IgD-negative memory B cell (primary cell): ENCODE data around the gene LRP8. TPM values are rescaled to one million over a fixed set of nuclear protein-coding genes. Genes with fewer than 3 reads are reported as not detected.
A peak's percentile ranks its signal among the peaks of the same experiment; 100 is the strongest.
"Not testable (repeated sequence)": the region's sequence is repeated elsewhere in the genome, so short reads cannot be mapped to it uniquely, and the experiment has no call there.

ENCODE experiments used
- H3K27ac Mint-ChIP-seq, 3 donors: one replicate each; pipeline ENCODE4 v1.8.0; 2020 to 2022; ENCODE audit warnings: mild to moderate bottlenecking in 3 of 3, mixed read lengths in 3 of 3, moderate library complexity in 1 of 3
- H3K27me3 Mint-ChIP-seq: one replicate; pipeline ENCODE4 v1.8.0; 2021; ENCODE audit warnings: mixed read lengths
- H3K36me3 Mint-ChIP-seq: one replicate; pipeline ENCODE4 v1.8.0; 2020; ENCODE audit warnings: mild to moderate bottlenecking, mixed read lengths
- H3K4me1 Mint-ChIP-seq, 3 donors: one replicate each; pipeline ENCODE4 v1.8.0; 2020 to 2022; ENCODE audit warnings: mixed read lengths in 3 of 3, mild to moderate bottlenecking in 1 of 3
- H3K4me3 Mint-ChIP-seq, 4 donors: one replicate each; pipeline ENCODE4 v1.8.0; 2020 to 2022; ENCODE audit warnings: mild to moderate bottlenecking in 4 of 4, mixed read lengths in 4 of 4, moderate library complexity in 3 of 4
- H3K9me3 Mint-ChIP-seq, 3 donors: one replicate each; pipeline ENCODE4 v1.8.0; 2020 to 2021; ENCODE audit warnings: mixed read lengths in 3 of 3, mild to moderate bottlenecking in 1 of 3
- polyA plus RNA-seq: library from polyadenylated mRNA; unstranded; fragments of 300-500 nt; fragmentation: Illumina TruSeq; gene quantifications from one replicate; pipeline ENCODE4 v1.2.3, GENCODE V29; 2021

LRP8 gene
- polyA plus RNA-seq, 1 donor from 2014 or later: 0.95 TPM

DNA sequence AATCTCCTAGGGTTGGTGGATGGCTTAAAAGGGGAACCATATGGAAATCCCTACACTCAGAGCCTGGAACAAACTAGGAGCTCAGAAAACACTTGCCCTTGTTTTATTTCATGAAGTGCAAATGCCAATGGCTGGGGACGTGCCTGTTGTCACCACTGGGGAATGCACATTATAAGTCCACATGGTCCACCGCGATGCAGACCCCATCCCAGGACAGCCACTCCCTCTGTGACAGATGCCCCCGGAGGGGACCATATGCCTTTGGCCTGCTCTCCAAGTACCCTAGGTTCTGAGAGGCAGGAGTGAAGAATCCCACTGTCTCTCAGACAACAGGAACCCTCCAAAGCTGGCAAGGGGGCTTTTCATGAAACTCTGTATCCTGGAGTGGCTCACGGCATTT is 42.3 kb downstream of the LRP8 start:
- no peaks in the 10 kb centered on the region for H3K4me1 Mint-ChIP-seq
- H3K9me3 Mint-ChIP-seq: no peaks in the 10 kb centered on the region
- no peak overlapping the region for H3K4me3 Mint-ChIP-seq
- H3K36me3 Mint-ChIP-seq: peaks cover 6% of the 10 kb centered on the region
- no peaks in the 10 kb centered on the region for H3K27me3 Mint-ChIP-seq
- no peak overlapping the region for H3K27ac Mint-ChIP-seq

DNA sequence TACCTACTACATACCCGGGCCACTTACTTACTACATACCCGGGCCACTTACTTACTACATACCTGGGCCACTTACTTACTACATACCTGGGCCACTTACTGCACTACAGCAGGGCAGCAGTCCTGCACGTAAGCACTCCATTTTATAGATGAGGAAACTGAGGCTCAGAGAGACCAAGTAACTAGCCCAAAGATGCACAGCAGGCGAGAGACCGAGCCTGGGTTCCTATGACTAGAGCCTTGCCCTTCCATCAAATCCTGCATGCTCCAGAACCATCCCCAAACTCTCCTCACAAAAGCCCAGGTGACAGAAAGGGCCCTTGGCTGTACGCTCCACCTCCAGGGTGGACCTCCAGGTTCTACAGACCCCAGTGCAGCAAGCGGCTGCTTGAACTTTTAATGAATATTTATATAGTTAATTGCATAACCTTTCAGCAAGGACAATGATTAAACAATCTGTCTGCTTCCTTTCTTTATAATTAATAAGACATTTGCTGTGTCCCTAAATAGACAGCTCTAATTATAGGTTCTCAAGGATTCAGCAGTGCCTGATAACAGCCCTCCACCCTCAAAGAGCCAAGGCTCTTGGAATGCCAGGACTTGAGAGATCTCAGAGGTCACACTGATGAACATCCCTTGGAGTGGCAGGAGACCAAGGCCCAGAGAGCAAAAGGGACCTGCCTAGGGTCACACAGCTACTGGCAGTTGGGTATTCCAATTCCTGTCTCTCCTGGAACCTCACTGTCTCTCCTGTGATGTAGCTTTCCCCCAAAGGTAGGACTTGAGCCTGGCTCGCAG is 43.4 kb downstream of the LRP8 start:
- H3K4me1 Mint-ChIP-seq: no peaks in the 10 kb centered on the region
- H3K4me3 Mint-ChIP-seq: no peak overlapping the region
- H3K36me3 Mint-ChIP-seq: peaks cover 6% of the 10 kb centered on the region
- no peaks in the 10 kb centered on the region for H3K9me3 Mint-ChIP-seq
- H3K27ac Mint-ChIP-seq: no peak overlapping the region
- no peaks in the 10 kb centered on the region for H3K27me3 Mint-ChIP-seq

DNA sequence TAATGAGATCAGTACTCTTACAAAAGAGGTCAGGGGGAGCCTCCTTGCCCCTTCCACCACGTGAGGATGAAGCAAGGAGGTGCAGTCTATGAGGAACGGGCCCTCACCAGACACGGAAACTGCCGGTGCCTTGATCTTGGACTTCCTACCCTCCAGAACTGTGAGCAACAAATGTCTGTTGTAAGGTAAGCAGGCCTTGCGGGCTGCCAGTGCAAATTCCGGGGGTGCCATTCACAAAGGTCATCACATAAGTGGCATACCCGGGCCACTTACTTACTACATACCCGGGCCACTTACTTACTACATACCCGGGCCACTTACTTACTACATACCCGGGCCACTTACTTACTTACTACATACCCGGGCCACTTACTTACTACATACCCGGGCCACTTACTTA is 44.7 kb downstream of the LRP8 start:
- H3K27ac Mint-ChIP-seq, H3K9me3 Mint-ChIP-seq, H3K4me1 Mint-ChIP-seq, H3K27me3 Mint-ChIP-seq, H3K36me3 Mint-ChIP-seq, H3K4me3 Mint-ChIP-seq: not testable (repeated sequence)

DNA sequence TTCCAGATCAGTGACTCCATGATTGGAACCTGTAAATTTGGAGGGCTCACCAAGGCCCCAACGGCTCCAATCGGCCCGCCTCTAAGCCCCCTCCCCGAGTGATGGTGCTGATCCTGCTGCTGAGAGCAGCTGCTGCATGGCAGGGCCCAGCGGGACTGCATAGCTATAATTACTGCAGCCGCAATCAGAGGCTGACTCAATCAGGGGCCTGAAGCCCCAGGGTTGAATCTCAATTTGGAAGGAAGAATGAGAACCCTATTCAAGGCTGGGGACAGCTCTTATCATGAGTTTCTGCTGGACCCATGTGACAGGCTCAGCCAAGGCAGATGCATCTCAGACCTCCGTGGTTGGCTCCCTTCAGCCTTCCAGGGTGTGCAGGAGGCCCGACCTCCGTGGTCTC is 46.7 kb downstream of the LRP8 start:
- Mint-ChIP-seq H3K36me3 (peaks cover 2% of the 10 kb centered on the region), H3K27ac (peak overlapping the region in 2 of 3 donors; percentile 39 to 64), H3K4me3 (no peak overlapping the region), H3K9me3 (no peaks in the 10 kb centered on the region), H3K27me3 (no peaks in the 10 kb centered on the region), H3K4me1 (peaks cover 0 to 3% (median 0%) of the 10 kb centered on the region in 3 donors)

DNA sequence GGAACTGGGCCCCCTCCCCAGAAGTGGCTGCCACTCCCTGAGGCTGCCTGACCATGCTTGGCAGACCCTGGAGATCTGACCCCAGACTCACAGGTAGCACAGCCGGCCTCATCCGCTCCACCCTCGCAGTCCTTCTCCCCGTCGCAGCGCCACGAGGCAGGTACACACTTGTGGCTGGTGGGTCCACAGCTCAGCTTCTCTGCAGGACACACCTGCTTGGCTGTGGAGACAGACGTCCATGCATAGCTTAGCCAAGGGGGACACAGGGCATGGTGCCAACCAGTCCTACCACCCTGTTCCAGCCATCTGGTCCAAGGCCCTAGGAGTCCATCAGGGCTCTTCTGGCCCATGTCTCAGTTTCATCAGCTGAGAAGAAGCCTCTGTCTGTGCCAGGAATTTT is 47.4 kb downstream of the LRP8 start:
- Mint-ChIP-seq H3K4me1 (peaks cover 0 to 3% (median 0%) of the 10 kb centered on the region in 3 donors), H3K9me3 (no peaks in the 10 kb centered on the region), H3K36me3 (peaks cover 2% of the 10 kb centered on the region), H3K27me3 (no peaks in the 10 kb centered on the region), H3K27ac (no peak overlapping the region), H3K4me3 (no peak overlapping the region)

DNA sequence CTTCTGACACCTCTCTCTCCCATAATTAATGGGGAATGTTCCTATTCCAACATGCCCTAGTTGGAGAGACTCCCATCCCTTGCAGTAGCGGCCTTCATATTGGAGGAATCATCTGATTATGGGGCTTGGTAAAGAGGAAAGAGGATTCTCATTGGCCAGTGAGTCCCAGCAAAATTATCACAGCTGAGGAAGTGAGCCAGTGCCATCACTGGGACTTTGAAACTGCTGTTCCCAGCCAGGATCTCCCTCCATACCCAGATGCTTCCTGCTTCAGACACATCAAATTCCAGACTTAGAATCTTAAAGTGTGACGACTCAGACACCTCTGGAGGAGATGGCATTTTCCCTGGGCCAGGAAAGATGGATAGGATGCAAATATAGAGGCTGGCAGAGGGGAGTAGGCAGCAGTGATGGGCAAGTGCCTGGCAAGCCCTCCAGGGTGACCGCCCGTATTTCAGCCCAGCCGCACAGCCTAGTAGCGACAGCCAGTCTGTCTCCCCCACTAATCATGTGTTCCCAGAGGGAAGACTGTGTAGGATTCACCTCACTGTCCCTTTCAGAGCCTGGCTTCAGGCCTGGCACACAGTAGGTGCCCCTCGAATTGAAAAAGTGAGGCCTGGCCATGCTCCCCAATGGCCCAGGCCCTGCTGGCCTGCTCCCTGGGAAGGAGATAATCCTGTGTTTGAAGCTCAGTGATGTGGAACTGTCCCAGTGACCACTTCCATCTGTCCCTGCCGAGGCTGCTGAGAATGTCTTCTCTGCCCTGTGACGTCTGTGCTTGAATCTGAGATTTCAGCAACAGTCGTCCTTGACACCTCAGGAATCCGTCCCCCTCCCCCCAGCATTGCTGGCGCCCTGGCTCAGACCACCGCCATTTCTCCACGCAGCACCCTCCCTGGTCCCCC is 48.3 kb downstream of the LRP8 start:
- Mint-ChIP-seq H3K36me3 (peaks cover 2% of the 10 kb centered on the region), H3K27ac (no peak overlapping the region), H3K4me3 (no peak overlapping the region), H3K27me3 (no peaks in the 10 kb centered on the region), H3K9me3 (no peaks in the 10 kb centered on the region), H3K4me1 (peaks cover 0 to 3% (median 0%) of the 10 kb centered on the region in 3 donors)

DNA sequence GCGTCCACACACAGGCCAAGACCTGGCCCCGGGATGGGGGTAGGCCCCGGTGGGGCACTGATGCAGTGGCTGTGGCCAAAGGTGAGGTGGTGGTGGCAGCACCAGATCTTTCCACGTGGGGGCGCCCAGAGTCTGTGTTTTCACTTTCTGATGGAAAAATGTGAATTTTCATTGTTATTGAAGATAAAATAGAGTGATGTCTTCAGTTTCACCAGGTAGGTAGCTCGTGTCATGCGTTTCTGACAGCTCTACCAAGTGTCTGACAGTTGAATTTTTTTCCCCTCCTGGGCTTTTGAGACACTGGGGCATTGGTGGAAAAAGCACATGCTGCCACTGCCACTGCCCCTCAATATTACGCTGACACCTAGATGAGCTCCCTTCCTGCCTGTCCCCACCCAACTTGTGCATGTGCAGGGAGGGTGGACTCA is 49.6 kb downstream of the LRP8 start:
- Mint-ChIP-seq H3K36me3 (peaks cover 2% of the 10 kb centered on the region), H3K4me1 (peaks cover 0 to 3% (median 0%) of the 10 kb centered on the region in 3 donors), H3K4me3 (peak overlapping the region in 1 of 4 donors; percentile 45), H3K9me3 (no peaks in the 10 kb centered on the region), H3K27me3 (no peaks in the 10 kb centered on the region), H3K27ac (no peak overlapping the region)

DNA sequence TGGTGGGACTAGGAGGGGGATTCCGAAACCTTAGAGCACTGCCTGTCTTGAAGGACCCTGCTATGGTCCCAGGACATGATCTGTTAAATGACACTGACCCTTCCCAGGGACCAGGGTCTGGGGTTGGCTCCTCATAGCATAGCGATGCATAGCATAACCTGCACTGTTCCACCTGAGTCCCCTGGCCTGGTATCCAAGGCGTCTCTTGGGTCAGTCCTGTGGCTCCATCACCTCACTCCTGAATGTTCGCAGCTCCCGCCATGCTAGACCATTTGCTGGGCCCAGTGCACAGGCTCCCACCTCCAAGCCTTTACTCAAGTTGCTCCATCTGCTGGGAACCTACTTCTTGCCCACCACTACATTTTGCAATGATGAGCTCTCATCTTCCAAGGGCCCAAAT is 50.5 kb downstream of the LRP8 start:
- Mint-ChIP-seq H3K4me3 (no peak overlapping the region), H3K27me3 (no peaks in the 10 kb centered on the region), H3K4me1 (peaks cover 0 to 3% (median 0%) of the 10 kb centered on the region in 3 donors), H3K9me3 (no peaks in the 10 kb centered on the region), H3K36me3 (peaks cover 2% of the 10 kb centered on the region), H3K27ac (peak overlapping the region in 1 of 3 donors; percentile 76)

DNA sequence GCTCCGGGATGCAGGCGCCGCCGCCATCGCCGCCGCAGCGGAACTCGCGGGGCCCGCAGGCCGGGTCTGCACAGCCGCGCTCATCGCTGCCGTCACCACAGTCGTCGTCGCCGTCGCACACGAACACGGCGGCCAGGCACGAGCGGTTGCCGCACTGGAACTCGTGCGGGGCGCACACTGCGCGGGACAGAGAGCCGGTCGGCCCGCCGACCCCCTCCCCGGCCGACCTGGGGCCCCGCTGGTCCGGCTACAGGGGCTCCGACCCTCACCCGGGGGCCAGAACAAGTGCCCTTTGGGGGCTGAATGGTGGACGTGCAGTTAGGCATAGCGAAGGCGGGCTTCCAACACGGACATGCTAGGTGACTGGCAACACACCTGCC is 51.0 kb downstream of the LRP8 start:
- H3K9me3 Mint-ChIP-seq: no peaks in the 10 kb centered on the region
- H3K4me1 Mint-ChIP-seq: peaks cover 0 to 3% (median 0%) of the 10 kb centered on the region in 3 donors
- no peak overlapping the region for H3K27ac Mint-ChIP-seq
- H3K4me3 Mint-ChIP-seq: no peak overlapping the region
- H3K36me3 Mint-ChIP-seq: peaks cover 2% of the 10 kb centered on the region
- H3K27me3 Mint-ChIP-seq: no peaks in the 10 kb centered on the region

DNA sequence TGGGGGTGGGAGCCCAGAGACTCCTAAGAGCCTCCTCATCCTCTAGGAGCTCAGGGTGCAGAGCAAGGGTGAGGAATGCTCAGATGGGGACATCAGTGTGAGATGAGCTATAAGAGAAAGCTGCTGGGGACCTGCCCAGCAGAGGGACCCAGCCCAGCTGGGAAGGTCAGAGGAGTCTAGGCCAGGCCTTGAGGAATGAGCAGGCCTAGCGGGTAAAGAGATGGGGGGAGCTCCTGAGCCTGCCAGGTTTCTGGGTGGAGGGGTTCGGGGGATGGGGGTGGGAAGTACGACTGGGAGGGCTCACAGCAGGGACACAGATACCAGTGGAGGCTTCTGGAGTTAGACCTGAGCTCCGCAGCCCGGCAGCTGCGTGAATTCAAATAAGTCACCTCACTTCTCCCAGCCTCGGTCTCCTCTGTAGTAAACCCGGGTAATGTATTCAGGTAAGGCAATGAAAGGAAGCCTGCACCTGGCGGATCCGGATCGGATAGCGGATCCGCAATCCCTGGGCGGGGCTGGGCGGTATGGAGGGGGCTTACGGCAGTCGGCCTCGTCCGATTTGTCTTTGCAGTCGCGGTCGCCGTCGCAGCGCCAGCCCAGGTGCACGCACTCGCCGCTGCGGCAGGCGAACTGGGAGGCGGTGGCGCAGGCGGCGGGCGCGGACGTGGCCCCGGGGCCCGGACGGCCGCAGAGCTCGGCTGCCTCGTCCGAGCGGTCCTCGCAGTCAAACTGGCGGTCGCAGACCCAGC is 51.5 kb downstream of the LRP8 start:
- Mint-ChIP-seq H3K27ac (no peak overlapping the region), H3K36me3 (no peaks in the 10 kb centered on the region)

DNA sequence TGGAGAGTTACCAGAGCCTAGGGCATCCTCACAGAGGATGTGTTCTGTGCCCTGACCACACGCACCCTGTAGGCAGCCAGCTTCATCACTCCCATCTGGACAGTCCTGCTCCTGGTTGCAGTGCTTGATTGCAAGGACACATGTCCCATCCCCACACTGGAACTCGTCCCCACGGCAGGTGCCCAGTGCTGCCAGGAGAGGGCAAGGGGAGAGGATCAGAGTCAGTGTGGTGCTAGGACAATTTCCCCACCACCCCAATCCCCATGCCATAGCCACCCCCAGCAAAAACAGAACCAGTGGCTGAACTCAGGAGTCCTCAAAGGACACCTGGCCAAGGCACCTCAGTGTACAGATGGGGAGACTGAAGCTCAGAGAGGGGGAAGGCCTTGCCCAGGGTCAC is 52.3 kb downstream of the LRP8 start:
- H3K36me3 Mint-ChIP-seq: no peaks in the 10 kb centered on the region
- no peak overlapping the region for H3K4me3 Mint-ChIP-seq
- no peaks in the 10 kb centered on the region for H3K27me3 Mint-ChIP-seq
- no peaks in the 10 kb centered on the region for H3K9me3 Mint-ChIP-seq
- no peak overlapping the region for H3K27ac Mint-ChIP-seq
- peaks cover 0 to 3% (median 0%) of the 10 kb centered on the region in 3 donors for H3K4me1 Mint-ChIP-seq

More for the DNA sequence above, 51.5 kb downstream of the LRP8 start:
- no peak overlapping the region for H3K4me3 Mint-ChIP-seq
- no peaks in the 10 kb centered on the region for H3K9me3 Mint-ChIP-seq
- peaks cover 0 to 3% (median 0%) of the 10 kb centered on the region in 3 donors for H3K4me1 Mint-ChIP-seq
- no peaks in the 10 kb centered on the region for H3K27me3 Mint-ChIP-seq

DNA sequence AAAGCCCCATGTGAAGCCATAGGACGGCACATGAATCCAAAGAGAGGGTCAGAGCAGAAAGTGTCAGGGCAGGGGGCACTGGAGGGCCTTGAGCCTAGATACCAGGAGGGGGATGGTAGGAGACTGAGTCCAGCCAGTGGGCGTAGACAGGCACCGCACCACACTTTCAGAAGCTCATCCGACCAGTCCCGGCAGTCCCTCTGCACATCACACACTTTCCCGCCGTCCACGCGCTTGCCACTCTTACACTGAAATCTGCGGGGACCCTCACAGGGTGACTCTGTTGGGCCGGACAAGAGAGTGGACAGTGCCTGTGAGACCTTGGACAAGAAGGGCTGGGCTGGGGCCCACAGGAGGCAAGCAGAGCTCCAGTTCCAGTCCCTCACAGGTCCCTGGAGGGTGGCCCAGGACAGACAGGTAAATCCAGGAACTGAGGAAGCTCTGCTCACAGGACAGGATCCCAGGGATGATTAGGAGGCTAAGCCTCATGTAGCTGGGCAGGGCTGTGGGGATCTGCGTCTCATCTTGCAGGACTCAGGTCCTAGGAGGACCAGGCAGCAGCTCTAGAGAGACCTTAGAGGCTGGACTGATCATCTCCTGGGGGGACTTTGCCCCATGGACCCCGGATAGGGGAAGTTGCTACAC is 53.2 kb downstream of the LRP8 start:
- no peaks in the 10 kb centered on the region for H3K27me3 Mint-ChIP-seq
- no peaks in the 10 kb centered on the region for H3K36me3 Mint-ChIP-seq

DNA sequence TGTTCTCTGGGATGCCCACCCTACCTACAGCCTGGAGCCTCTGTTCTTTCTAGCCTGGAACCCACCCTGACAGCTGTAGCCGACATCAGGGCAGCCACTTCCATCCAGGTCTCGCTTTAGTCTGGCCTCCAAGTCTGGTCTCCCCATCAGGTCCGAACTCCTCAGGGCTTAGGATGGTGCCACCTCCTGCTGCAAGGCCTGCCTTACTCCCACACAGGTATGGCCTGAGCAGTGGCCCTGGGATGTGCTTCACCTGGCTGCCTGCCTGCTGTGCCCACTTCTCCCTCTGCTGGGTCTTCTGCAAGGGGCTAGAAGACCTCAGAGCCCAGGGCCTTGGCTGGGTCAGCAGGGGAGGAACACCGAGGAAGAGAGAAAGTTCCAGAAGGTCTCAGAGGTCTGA is 53.8 kb downstream of the LRP8 start:
- Mint-ChIP-seq H3K4me3 (no peak overlapping the region), H3K9me3 (no peaks in the 10 kb centered on the region), H3K27me3 (no peaks in the 10 kb centered on the region), H3K36me3 (no peaks in the 10 kb centered on the region), H3K27ac (peak overlapping the region in 1 of 3 donors; percentile 67), H3K4me1 (peaks cover 0 to 11% (median 6%) of the 10 kb centered on the region in 3 donors)

More for the DNA sequence above, 53.2 kb downstream of the LRP8 start:
- H3K4me1 Mint-ChIP-seq: peaks cover 0 to 9% (median 4%) of the 10 kb centered on the region in 3 donors
- H3K4me3 Mint-ChIP-seq: no peak overlapping the region
- H3K9me3 Mint-ChIP-seq: no peaks in the 10 kb centered on the region
- no peak overlapping the region for H3K27ac Mint-ChIP-seq

DNA sequence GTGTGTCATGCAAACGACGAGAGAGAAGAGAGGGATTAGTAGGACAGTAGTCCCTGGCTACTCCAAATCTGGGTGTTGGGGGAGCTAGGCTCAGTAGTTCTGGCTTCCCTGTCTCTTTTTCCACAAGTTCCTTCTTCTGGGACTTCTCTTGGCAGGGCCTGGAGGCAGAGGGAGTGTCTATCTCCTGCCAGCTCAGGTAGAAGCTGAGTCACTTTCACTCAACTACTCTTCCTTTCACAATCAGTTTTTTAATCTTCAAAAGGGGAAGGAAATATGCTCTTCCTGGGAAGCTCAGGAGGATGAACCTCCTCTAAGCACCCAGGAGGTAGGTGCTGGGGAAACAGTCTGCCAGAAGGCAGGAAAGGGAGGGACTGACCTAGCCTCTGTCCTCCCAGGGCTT is 54.3 kb downstream of the LRP8 start:
- H3K27ac Mint-ChIP-seq: peak overlapping the region in 1 of 3 donors; percentile 67
- H3K4me3 Mint-ChIP-seq: no peak overlapping the region

More for the DNA sequence above, 54.3 kb downstream of the LRP8 start:
- Mint-ChIP-seq H3K27me3 (no peaks in the 10 kb centered on the region), H3K4me1 (peaks cover 0 to 11% (median 6%) of the 10 kb centered on the region in 3 donors), H3K36me3 (no peaks in the 10 kb centered on the region), H3K9me3 (no peaks in the 10 kb centered on the region)
